ENCODE data around the gene SERPINB4. TPM values are rescaled to one million over a fixed set of nuclear protein-coding genes. Genes with fewer than 3 reads are reported as not detected.

SERPINB4 gene
- total and polyA plus RNA-seq, 4 donors: 0.08 TPM; not detected in 3

GRCh38 chr18:63617049-63617914 lies 26.8 kb downstream of the SERPINB4 start:
- intact Hi-C loops (cut with DNase I): no loop called here
- Histone ChIP-seq H3K27ac (ENCODE audit: low read depth in 1 of 2, low read length in 2 of 2) (no peak overlapping the region), H3K4me1 (ENCODE audit: control insufficient read depth in 1 of 2, insufficient read depth in 2 of 2, low read length in 2 of 2) (no peaks in the 10 kb centered on the region), H3K27me3 (ENCODE audit: control insufficient read depth in 1 of 2, insufficient read depth in 2 of 2, low read length in 1 of 2) (no peaks in the 10 kb centered on the region), H3K4me3 (ENCODE audit: low read length in 2 of 2) (no peak overlapping the region), H3K36me3 (ENCODE audit: control insufficient read depth in 1 of 2, insufficient read depth in 2 of 2, low read length in 1 of 2) (no peaks in the 10 kb centered on the region), H3K9me3 (ENCODE audit: control insufficient read depth, low read length) (peaks cover 5% of the 10 kb centered on the region)
- DNase-seq: no peak
- WGBS, 2 donors: 21 to 23% methylated on average over 3 of the region's 3 CpGs
- ATAC-seq (ENCODE audit: low FRiP score): no peak

GRCh38 chr18:63613420-63613819 lies 30.6 kb downstream of the SERPINB4 start:
- WGBS, 2 donors: 81 to 86% methylated on average over 4 of the region's 4 CpGs
- no peak overlapping the region for H3K27ac ChIP-seq (ENCODE audit: low read depth in 1 of 2, low read length in 2 of 2)
- no peaks in the 10 kb centered on the region for H3K4me1 ChIP-seq (ENCODE audit: control insufficient read depth in 1 of 2, insufficient read depth in 2 of 2, low read length in 2 of 2)

DNA sequence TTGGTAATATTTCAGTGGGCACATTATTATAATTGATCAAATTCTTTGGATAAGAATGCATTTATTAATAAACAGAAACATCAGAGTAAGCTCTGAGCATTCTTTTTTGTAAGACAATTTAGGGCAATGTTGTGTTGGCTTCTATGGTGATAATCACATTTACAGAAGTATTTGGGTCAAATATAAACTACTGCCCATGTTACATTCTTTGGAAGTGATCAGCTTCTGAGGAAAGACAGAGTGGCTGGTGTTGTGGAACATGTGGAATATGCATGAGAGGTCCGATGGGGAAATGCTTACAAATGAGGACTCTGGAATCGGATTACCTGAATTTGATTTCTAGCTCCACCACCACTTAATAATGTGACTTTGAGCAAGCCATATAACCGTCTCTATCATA lies 37.5 kb downstream of the SERPINB4 start:
- ATAC-seq (ENCODE audit: low FRiP score): no peak
- intact Hi-C loops (cut with DNase I): no loop called here

More at GRCh38 chr18:63613420-63613819, 30.6 kb downstream of the SERPINB4 start:
- ATAC-seq (ENCODE audit: low FRiP score): no peak
- intact Hi-C loops (cut with DNase I): no loop called here
- no peak for DNase-seq
- Histone ChIP-seq H3K4me3 (ENCODE audit: low read length in 2 of 2) (no peak overlapping the region), H3K36me3 (ENCODE audit: control insufficient read depth in 1 of 2, insufficient read depth in 2 of 2, low read length in 1 of 2) (no peaks in the 10 kb centered on the region), H3K27me3 (ENCODE audit: control insufficient read depth in 1 of 2, insufficient read depth in 2 of 2, low read length in 1 of 2) (no peaks in the 10 kb centered on the region), H3K9me3 (ENCODE audit: control insufficient read depth, low read length) (no peaks in the 10 kb centered on the region)

GRCh38 chr18:63604791-63605567 lies 39.1 kb downstream of the SERPINB4 start:
- Histone ChIP-seq H3K27ac (ENCODE audit: low read depth in 1 of 2, low read length in 2 of 2) (no peak overlapping the region), H3K9me3 (ENCODE audit: control insufficient read depth, low read length) (peaks cover 4% of the 10 kb centered on the region), H3K27me3 (ENCODE audit: control insufficient read depth in 1 of 2, insufficient read depth in 2 of 2, low read length in 1 of 2) (no peaks in the 10 kb centered on the region), H3K4me3 (ENCODE audit: low read length in 2 of 2) (no peak overlapping the region), H3K36me3 (ENCODE audit: control insufficient read depth in 1 of 2, insufficient read depth in 2 of 2, low read length in 1 of 2) (no peaks in the 10 kb centered on the region), H3K4me1 (ENCODE audit: control insufficient read depth in 1 of 2, insufficient read depth in 2 of 2, low read length in 2 of 2) (no peaks in the 10 kb centered on the region)
- ATAC-seq (ENCODE audit: low FRiP score) (no peak), DNase-seq (no peak)
- intact Hi-C loops (cut with DNase I): no loop called here
- WGBS, 2 donors: 71 to 76% methylated on average over 4 of the region's 4 CpGs

More for the DNA sequence above, 37.5 kb downstream of the SERPINB4 start:
- Histone ChIP-seq H3K36me3 (ENCODE audit: control insufficient read depth in 1 of 2, insufficient read depth in 2 of 2, low read length in 1 of 2) (no peaks in the 10 kb centered on the region), H3K4me3 (ENCODE audit: low read length in 2 of 2) (no peak overlapping the region), H3K4me1 (ENCODE audit: control insufficient read depth in 1 of 2, insufficient read depth in 2 of 2, low read length in 2 of 2) (no peaks in the 10 kb centered on the region), H3K27ac (ENCODE audit: low read depth in 1 of 2, low read length in 2 of 2) (no peak overlapping the region), H3K27me3 (ENCODE audit: control insufficient read depth in 1 of 2, insufficient read depth in 2 of 2, low read length in 1 of 2) (no peaks in the 10 kb centered on the region), H3K9me3 (ENCODE audit: control insufficient read depth, low read length) (peaks cover 4% of the 10 kb centered on the region)
- DNase-seq: no peak
- 79 to 82% methylated on average over 3 of the region's 3 CpGs for WGBS, 2 donors

- intact Hi-C loops (cut with DNase I): no loop called here
- no peaks in the 10 kb centered on the region for H3K36me3 ChIP-seq (ENCODE audit: control insufficient read depth in 1 of 2, insufficient read depth in 2 of 2, low read length in 1 of 2)
- H3K4me1 ChIP-seq (ENCODE audit: control insufficient read depth in 1 of 2, insufficient read depth in 2 of 2, low read length in 2 of 2): no peaks in the 10 kb centered on the region
- DNase-seq (no peak), ATAC-seq (ENCODE audit: low FRiP score) (no peak)
- H3K27ac ChIP-seq (ENCODE audit: low read depth in 1 of 2, low read length in 2 of 2): no peak overlapping the region
- peaks cover 4% of the 10 kb centered on the region for H3K9me3 ChIP-seq (ENCODE audit: control insufficient read depth, low read length)
- no peaks in the 10 kb centered on the region for H3K27me3 ChIP-seq (ENCODE audit: control insufficient read depth in 1 of 2, insufficient read depth in 2 of 2, low read length in 1 of 2)
- H3K4me3 ChIP-seq (ENCODE audit: low read length in 2 of 2): no peak overlapping the region
- 0% methylated on average over 1 of the region's 1 CpG for WGBS, 2 donors
Measured at GRCh38 chr18:63603772-63604171, 40.3 kb downstream of the SERPINB4 start.

DNA sequence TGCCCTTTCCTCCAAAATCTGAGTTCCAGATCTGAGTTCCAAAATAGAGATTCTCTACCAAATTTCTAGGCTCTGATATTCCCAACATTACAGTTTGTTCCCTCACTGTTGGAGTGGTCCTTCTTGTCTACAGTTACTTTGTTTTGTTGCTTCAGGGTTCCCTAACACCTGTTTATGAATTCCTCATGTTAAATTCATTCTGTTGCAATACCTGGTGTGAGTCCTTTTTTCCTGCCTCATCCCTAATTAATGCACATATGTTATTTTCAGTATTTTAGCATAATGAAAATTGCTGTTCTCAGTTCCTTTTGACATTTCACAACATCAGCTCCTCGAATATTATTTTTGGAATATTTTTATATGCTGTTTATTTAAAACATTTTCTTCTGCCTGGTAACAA lies 40.7 kb downstream of the SERPINB4 start:
- Histone ChIP-seq H3K4me3 (ENCODE audit: low read length in 2 of 2) (no peak overlapping the region), H3K27me3 (ENCODE audit: control insufficient read depth in 1 of 2, insufficient read depth in 2 of 2, low read length in 1 of 2) (no peaks in the 10 kb centered on the region), H3K9me3 (ENCODE audit: control insufficient read depth, low read length) (peaks cover 4% of the 10 kb centered on the region), H3K27ac (ENCODE audit: low read depth in 1 of 2, low read length in 2 of 2) (no peak overlapping the region), H3K36me3 (ENCODE audit: control insufficient read depth in 1 of 2, insufficient read depth in 2 of 2, low read length in 1 of 2) (no peaks in the 10 kb centered on the region), H3K4me1 (ENCODE audit: control insufficient read depth in 1 of 2, insufficient read depth in 2 of 2, low read length in 2 of 2) (no peaks in the 10 kb centered on the region)
- WGBS, 2 donors: 46 to 53% methylated on average over 1 of the region's 1 CpG
- intact Hi-C loops (cut with DNase I): no loop called here
- no peak for DNase-seq
- ATAC-seq (ENCODE audit: low FRiP score): no peak

DNA sequence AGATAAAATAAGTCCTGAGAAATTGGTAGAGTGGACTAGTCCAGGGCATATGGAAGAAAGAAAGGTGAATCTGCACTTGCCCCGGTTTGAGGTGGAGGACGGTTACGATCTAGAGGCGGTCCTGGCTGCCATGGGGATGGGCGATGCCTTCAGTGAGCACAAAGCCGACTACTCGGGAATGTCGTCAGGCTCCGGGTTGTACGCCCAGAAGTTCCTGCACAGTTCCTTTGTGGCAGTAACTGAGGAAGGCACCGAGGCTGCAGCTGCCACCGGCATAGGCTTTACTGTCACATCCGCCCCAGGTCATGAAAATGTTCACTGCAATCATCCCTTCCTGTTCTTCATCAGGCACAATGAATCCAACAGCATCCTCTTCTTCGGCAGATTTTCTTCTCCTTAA lies 47.1 kb downstream of the SERPINB4 start:
- Histone ChIP-seq H3K9me3 (ENCODE audit: control insufficient read depth, low read length) (no peaks in the 10 kb centered on the region), H3K27me3 (ENCODE audit: control insufficient read depth in 1 of 2, insufficient read depth in 2 of 2, low read length in 1 of 2) (no peaks in the 10 kb centered on the region), H3K4me1 (ENCODE audit: control insufficient read depth in 1 of 2, insufficient read depth in 2 of 2, low read length in 2 of 2) (no peaks in the 10 kb centered on the region), H3K4me3 (ENCODE audit: low read length in 2 of 2) (no peak overlapping the region), H3K27ac (ENCODE audit: low read depth in 1 of 2, low read length in 2 of 2) (no peak overlapping the region), H3K36me3 (ENCODE audit: control insufficient read depth in 1 of 2, insufficient read depth in 2 of 2, low read length in 1 of 2) (no peaks in the 10 kb centered on the region)
- DNase-seq (no peak), ATAC-seq (ENCODE audit: low FRiP score) (no peak)
- intact Hi-C loops (cut with DNase I): no loop called here
- 77 to 78% methylated on average over 14 of the region's 14 CpGs for WGBS, 2 donors

- Histone ChIP-seq H3K27ac (ENCODE audit: low read depth in 1 of 2, low read length in 2 of 2) (no peak overlapping the region), H3K36me3 (ENCODE audit: control insufficient read depth in 1 of 2, insufficient read depth in 2 of 2, low read length in 1 of 2) (no peaks in the 10 kb centered on the region), H3K4me3 (ENCODE audit: low read length in 2 of 2) (no peak overlapping the region), H3K4me1 (ENCODE audit: control insufficient read depth in 1 of 2, insufficient read depth in 2 of 2, low read length in 2 of 2) (no peaks in the 10 kb centered on the region), H3K27me3 (ENCODE audit: control insufficient read depth in 1 of 2, insufficient read depth in 2 of 2, low read length in 1 of 2) (no peaks in the 10 kb centered on the region), H3K9me3 (ENCODE audit: control insufficient read depth, low read length) (no peaks in the 10 kb centered on the region)
- intact Hi-C loops (cut with DNase I): no loop called here
- ATAC-seq (ENCODE audit: low FRiP score): no peak
- 31 to 34% methylated on average over 1 of the region's 1 CpG for WGBS, 2 donors
- no peak for DNase-seq
Measured at GRCh38 chr18:63592471-63592870, 51.6 kb downstream of the SERPINB4 start.
